NOMO-1 (cell line): ENCODE data around the gene ZFYVE16.
A peak's percentile ranks its signal among the peaks of the same experiment; 100 is the strongest.
"Not testable (repeated sequence)": the region's sequence is repeated elsewhere in the genome, so short reads cannot be mapped to it uniquely, and the experiment has no call there.

Experiments
- DNase-seq, 2 experiments: peaks; one replicate each; lab custom pipeline; 2025; ENCODE audit not compliant: unreplicated experiment in 2 of 2; lab: John Stamatoyannopoulos, UW

The ZFYVE16 gene

DNA sequence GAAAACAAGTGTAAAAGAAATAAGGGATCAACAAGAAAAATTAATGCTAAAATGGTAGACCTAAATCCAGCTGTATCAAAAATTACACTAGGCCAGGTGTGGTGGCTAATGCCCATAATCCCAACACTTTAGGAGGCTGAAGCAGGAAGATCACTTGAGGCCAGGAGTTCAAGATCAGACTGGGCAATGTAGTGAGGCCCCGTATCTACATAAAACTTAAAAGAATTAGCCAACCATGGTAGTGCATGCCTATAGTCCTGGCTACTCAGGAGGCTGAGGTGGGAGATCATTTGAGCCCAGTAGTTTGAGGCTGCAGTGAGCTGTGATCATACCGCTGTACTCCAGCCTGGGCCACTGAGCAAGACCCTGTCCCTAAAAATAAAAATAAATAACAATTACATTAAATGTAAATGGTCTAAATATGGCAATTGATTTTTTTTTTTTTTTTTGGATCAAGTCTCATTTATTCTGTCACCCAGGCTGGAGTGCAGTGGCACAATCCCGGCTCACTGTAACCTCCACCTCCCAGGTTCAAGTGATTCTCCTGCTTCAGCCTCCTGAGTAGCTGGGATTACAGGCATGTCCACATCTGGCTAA is 75.9 kb downstream of the ZFYVE16 start:
- DNase-seq, result no peak

DNA sequence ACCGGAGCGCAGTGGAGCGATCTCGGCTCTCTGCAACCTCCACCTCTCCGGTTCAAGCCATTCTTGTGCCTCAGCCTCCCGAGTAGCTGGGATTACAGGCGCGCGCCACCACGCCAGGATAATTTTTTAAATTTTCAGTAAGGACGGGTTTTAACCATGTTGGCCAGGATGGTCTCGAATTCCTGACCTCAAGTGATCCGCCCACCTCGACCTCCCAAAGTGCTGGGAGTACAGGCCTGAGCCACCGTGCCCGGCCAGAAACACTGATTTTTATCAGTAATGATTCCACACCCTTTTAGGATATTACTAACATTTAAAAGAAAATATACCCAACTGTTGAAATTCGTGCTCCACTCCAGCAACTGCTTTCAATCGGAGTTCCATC is 79.6 kb downstream of the ZFYVE16 start:
- DNase-seq, result no peak

DNA sequence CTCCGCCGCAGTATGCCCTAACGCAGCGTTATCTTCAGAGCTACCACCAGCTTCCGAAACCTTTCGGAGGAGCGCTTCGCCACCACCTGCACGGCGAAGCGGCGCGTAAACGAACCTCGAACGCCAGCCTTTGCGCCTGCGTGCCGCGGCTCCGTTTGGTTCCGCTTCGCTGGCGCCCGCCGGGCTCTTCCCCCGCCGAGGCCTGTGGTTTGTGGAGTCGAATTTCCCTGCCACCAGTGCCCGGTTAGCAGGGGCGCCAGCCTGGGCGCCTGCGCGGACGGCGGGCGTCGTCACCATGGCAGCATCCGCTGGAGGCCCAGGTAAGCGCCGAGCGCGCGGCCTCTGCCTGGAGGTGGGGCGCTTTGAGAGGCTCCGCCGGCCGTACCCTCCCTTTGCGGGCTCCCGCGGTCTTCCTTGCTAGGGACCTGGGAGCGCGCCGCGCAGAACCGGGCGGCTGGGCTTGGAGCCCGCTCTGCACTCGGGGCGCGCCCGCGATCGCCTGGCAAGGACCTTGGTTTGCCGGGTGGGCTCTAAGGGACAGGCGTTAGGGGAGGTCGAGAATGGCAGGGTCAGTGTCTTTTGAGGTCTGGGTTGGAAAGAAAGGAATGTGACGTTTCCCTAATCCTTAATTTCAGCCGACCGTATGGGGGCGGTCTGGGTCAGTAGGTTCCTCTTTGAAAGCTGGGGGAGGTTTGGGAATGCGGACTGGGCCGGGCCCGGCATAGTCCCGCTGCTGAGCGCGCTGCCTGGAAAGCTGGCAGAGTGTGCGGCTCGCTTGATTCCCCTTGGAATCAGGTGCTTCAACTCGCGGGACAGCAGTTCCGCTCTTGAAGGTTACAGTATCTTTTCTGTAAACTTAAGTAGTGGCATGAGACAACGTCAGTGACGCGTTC is 80.2 kb downstream of the ZFYVE16 start, which contains the start of gene FAM151B:
Gene FAM151B, plus strand, starts transcription at position 272 of the 893 bp plus-strand sequence. Its CDS starts 24 bp downstream, at position 296.
- peak; percentile 83 to 92 for DNase-seq

DNA sequence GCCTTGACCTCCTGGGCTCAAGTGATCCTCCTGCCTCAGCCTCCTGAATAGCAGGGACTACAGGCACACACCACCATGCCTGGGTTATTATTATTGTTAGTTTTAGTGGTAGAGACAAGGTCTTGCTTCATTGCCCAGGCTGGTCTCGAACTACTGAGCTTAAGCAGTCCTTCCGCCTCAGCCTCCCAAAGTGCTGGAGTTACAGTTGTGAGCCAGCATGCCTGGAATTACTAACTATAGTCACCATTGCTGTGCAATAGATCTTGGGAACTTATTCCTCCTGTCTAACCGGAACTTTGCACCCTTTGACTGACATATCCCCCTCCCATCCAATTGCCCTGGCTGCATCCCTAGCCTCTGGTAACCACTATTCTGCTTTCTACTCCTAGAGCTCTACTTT is 83.4 kb downstream of the ZFYVE16 start:
- DNase-seq, result no peak

DNA sequence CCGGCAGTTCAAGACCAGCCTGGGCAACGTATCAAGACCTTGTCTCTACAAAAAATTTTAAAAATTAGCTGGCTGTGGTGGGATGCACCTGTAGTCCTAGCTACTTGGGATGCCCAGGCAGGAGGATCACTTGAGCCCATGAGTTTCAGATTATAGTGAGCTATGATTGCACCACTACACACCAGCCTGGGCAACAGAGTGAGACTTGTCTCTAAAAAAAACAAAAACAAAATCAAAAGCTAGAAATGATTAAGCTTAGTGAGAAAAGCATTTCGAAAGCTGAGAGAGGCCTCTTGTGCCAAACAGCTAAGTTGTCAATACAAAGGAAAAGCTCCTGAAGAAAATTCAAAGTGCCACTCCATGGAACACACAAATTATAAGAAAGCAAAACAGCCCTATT is 84.9 kb downstream of the ZFYVE16 start:
- DNase-seq, result no peak

DNA sequence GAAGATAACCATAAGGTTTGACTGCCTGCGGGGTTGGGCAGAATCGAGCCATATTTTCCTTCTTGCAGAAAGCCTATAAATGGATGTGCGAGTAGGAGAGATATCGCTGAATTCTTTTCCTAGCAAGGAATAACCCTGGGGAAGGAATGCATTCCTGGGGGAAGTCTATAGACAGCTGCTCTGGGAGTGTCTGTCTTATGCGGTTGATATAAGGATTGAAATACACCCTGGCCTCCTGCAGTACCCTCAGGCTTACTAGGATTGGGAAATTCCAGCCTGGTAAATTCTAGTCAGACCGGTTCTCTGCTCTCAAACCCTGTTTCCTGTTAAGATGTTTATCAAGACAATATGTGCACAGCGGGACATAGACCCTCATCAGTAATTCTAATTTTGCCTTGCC is 85.6 kb downstream of the ZFYVE16 start:
- DNase-seq, result not testable (repeated sequence)

DNA sequence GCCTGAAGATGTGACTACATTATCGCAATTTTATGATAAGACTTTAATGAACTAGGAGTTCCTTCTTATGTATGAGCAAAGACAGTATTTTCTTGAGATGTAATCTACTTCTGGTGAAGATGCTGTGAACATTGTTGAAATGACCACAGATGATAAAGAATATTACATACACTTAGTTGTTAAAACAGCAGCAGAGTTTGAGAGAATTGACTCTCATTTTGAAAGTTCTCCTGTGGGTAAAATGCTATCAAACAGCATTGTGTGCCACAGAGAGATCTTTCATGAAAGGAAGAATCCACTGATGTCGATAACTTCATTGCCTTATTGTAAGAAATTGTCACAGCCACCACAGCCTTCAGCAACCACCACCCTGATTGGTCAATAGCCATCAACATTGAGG is 88.0 kb downstream of the ZFYVE16 start:
- no peak for DNase-seq

DNA sequence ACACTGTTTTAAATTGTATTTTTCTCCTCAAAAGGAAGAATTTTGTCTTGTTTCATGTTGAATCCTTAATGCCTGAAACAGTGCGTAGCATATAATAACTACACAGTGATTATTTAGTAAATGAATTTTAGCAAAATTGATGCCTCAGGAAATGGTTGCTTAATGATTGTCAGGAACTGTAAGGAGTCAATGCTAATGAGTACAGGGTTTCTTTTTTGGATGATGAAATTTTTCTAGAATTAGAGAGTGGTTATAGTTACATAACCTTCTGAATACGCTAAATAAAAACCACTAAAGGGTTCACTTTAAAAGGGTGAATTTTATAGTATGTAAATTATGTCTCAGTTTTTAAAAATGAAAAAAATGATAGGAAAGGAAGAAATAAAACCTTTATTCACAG is 94.9 kb downstream of the ZFYVE16 start:
- peak; percentile 61 to 88 for DNase-seq

DNA sequence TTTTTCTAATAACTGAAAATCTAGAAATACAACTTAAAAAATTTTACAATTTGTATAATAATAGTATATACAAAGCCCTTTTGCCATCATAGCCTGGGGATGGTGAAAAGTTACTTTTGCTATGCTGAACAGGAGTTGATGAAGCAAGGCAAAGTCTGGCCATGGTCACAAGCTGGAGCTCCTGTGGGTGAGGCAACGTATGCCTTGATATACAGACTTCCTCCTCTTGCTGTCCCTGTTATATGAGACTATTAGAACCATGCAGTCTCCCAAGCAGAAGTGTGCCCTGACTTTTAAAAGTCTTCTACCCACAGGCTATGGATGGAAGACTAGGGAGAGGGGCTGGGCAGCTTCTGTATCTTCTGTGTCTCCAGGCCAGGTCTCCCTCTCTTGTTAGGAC is 95.8 kb downstream of the ZFYVE16 start:
- peak; percentile 68 to 93 for DNase-seq

DNA sequence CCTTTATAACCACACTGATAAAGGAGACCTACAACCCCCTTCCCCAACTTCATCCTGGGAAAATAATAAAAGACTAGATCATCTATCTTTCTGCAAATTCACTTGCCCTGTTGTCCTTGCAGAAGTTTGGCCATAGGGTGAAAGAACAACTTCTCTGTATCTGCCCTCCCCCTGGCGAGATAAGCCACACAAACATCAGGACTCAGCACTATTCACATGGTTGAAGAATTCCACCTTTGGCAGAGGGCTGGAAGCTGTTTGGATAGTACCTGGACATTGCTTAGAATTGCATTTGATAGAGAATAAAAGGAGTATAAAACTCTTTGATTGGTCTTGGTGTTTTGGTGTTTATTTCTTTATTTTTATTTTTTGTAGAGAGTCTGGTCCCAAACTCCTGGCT is 97.0 kb downstream of the ZFYVE16 start:
- DNase-seq, result no peak

DNA sequence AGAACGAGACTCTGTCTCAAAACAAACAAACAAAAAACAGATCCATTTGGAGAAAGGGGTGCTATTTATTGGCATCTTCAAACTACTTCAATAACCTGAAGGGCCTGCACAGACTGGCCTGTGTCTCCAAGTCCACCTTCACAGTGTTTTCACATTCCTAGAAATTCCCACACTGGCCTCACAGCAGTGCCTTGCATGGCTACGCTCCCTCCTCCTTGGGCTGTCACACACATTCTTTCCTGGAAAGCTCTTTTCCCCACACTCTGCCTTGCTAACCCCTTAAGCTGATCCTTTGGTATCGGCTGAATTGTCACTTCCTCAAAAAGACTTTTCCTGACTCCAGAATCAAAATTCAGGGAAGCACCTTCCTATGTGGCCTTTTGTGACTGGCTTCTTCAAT is 99.8 kb downstream of the ZFYVE16 start:
- DNase-seq, result no peak

DNA sequence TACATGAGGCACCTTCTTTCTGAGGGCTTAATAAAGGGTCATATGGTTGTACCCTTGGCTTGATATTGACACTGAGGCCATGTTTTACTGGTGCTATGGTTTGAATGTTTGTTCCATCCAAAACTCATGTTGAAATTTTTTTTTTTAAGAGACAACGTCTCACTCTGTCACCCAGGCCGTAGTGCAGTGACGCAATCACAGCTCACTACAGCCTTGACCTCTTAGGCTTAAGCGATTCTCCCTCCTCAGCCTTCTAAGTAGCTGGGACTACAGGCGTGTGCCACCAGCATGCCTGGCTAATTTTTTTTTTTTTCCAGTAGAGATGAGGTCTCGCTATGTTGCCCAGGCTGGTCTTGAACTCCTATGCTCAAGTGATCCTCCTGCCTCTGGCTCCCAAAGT is 101.0 kb downstream of the ZFYVE16 start:
- DNase-seq, result peak in 1 of 2 experiments; percentile 13

DNA sequence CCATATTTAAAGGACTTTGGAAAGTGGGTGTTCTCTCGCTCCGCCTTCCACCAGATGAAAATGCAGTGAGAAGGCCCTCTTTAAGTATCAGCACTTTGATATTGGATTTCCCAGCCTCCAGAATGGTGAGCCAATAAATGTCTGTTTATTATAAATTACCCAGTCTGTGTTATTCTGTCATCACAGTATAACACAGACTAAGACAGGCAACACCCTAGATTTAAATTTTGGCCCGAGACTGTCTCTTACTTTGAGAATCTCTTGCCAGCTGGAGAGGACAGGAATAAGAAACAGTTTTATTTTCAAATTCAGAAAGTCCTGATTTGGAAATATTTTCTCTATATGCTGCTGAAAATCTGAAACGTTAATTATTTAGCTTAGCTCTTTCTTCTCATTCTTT is 101.5 kb downstream of the ZFYVE16 start:
- no peak for DNase-seq

DNA sequence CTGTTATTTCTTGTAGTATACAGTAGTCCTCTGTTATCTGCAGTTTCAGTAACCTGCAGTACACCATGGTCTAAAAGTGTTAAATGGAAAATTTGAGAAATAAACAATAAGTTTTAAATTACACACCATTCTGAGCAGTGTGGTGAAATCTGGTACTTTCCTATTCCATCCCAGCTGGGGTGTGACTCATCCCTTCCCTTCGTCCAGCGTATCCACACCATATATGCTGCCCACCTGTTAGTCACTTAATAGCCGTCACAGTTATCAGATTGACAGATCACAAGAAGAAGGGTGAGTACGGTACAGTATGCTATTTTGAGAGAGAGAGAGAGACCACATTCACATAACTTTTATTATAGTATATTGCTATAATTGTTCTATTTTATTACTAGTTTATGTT is 109.0 kb downstream of the ZFYVE16 start:
- DNase-seq, result no peak
